Lower leg skin (tissue), 4 donors: ENCODE results near the gene PHLDA2. TPM values are rescaled to one million over a fixed set of nuclear protein-coding genes. Genes with fewer than 3 reads are reported as not detected.

Source experiments
- DNase-seq, 2 donors: peaks; one replicate each; pipeline ENCODE4 v3.0.0-alpha.2; 2019; ENCODE audit warnings: low spot score in 2 of 2
- H3K4me3 ChIP-seq: fragments of 200-600 bp; sonication (generic); 2 replicates; pipeline ENCODE4 v1.5.1; 2017; ENCODE audit warnings: mild to moderate bottlenecking, low read depth; ENCODE audit not compliant: poor library complexity, severe bottlenecking
- POLR2A ChIP-seq, 2 donors: fragments of 450-650 bp; IDR thresholded peaks; one replicate each; pipeline ENCODE4 v1.6.1; 2016 to 2017; ENCODE audit warnings: antibody characterized with exemption in 2 of 2, mild to moderate bottlenecking in 1 of 2, moderate library complexity in 1 of 2
- WGBS, 2 donors: methylation state at CpG; one replicate each; pipeline ENCODE4 v1.1.5; 2018; 5-methylcytosine and 5-hydroxymethylcytosine counted together
- intact Hi-C: fragments of 100-400 bp; cut with DNase I; formaldehyde crosslinking; loops from one replicate; pipeline ENCODE4 v1.15.0; 2023; ENCODE audit warnings: low total_unique reads
- total RNA-seq, 4 donors: library from RNA; depleted of rRNA; stranded (reverse); fragments of >200 nt; gene quantifications; one replicate each; pipeline ENCODE4 v1.1.0, GENCODE V29; 2016
- TF ChIP-seq, protein P1 (sequence below), 3 donors: fragments of 450-650 bp; IDR thresholded peaks; one replicate each; pipeline ENCODE4 v1.5.1; 2016; ENCODE audit warnings: antibody characterized with exemption in 3 of 3, mild to moderate bottlenecking in 3 of 3, moderate library complexity in 2 of 3

Gene PHLDA2
- total RNA-seq, 4 donors from 2014 or later: 5.1 to 16.0 (median 7.4) TPM

DNA sequence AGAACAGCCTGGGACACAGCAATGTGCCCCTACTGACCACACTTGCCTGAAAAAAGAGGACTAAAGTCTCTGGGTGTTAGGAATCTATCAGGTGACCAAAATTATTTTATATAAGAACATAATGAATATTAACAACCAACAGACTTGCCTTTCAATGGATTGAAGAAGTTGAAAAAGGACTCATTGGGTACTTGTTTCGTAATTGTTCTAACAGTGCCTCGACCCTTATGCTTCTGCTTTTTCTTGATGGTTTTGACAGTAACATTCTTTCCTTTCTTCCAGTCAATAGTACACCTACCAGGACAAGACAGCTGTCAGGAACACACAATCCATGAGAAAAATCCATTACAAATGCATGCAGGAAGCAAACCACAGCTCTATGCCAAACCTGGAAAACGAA lies 29.0 kb upstream of the PHLDA2 start:
- TF ChIP-seq, protein P1, sequence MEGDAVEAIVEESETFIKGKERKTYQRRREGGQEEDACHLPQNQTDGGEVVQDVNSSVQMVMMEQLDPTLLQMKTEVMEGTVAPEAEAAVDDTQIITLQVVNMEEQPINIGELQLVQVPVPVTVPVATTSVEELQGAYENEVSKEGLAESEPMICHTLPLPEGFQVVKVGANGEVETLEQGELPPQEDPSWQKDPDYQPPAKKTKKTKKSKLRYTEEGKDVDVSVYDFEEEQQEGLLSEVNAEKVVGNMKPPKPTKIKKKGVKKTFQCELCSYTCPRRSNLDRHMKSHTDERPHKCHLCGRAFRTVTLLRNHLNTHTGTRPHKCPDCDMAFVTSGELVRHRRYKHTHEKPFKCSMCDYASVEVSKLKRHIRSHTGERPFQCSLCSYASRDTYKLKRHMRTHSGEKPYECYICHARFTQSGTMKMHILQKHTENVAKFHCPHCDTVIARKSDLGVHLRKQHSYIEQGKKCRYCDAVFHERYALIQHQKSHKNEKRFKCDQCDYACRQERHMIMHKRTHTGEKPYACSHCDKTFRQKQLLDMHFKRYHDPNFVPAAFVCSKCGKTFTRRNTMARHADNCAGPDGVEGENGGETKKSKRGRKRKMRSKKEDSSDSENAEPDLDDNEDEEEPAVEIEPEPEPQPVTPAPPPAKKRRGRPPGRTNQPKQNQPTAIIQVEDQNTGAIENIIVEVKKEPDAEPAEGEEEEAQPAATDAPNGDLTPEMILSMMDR (IDR thresholded peaks at IDR 0.05): no peak
- TF ChIP-seq POLR2A (IDR thresholded peaks at IDR 0.05): no peak
- intact Hi-C loops: loop anchor here (10.0 kb wide), 1 partner anchor 57 kb away; no protein-coding TSS in a partner anchor
- DNase-seq: no peak
- H3K4me3 ChIP-seq: no peak overlapping the region
- WGBS, 2 donors: 75 to 80% methylated on average over 3 of the region's 3 CpGs

DNA sequence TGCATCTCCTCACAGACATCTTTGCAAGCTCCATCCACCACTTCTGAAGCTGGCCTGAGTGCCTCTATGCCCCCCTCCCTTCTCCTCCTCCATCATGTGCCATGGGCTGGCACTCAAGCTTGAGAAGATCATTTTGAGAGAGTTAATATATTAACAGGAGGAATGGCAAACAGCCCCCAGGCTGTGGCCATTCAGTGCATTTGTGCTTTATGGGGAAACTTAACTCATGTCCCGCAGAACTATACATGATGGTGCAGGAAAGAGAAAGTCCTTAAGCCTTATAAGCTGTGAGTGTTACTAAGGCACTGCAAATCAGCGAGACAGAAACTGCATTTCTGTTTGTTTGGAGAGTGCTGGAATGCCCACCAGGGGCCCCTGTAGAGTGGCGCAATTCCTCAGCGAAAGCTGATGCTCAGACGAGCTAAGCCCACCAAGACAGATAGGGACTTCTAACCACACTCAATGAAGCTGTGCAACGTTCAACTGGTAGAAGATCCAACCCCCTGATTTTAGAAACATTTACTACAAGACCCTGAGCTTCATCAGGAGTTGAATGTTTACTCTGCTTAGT lies 26.8 kb upstream of the PHLDA2 start:
- TF ChIP-seq, protein P1 (IDR thresholded peaks at IDR 0.05): no peak
- no peak for TF ChIP-seq POLR2A (IDR thresholded peaks at IDR 0.05)
- H3K4me3 ChIP-seq: no peak overlapping the region
- 88 to 90% methylated on average over 6 of the region's 6 CpGs for WGBS, 2 donors
- intact Hi-C loops: loop anchor here (10.0 kb wide), 1 partner anchor 59 kb away; no protein-coding TSS in a partner anchor
- DNase-seq: no peak

DNA sequence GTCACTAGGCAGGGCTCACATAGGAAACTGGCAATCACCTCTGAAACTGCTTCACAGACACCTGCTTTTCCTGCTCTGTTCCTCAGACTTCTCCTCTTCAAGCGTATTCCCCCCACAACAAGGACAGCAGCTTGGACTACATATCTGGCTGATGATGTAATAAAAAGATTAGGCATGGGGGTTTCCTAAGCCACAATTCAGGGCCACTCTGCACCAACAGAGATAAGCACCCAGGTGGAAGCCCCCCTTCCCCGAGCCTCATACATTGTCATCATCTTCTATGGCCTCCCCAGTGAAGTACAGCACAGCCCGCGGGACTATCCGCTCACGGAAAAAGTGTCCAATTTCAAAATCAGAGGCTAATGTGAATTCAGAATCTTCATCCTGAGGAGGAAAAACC lies 25.0 kb upstream of the PHLDA2 start:
- 91 to 93% methylated on average over 6 of the region's 6 CpGs for WGBS, 2 donors
- DNase-seq: no peak
- TF ChIP-seq, protein P1 (IDR thresholded peaks at IDR 0.05): no peak
- no peak for TF ChIP-seq POLR2A (IDR thresholded peaks at IDR 0.05)
- H3K4me3 ChIP-seq: no peak overlapping the region
- intact Hi-C loops: loop anchor here (10.0 kb wide), 1 partner anchor 61 kb away; no protein-coding TSS in a partner anchor

DNA sequence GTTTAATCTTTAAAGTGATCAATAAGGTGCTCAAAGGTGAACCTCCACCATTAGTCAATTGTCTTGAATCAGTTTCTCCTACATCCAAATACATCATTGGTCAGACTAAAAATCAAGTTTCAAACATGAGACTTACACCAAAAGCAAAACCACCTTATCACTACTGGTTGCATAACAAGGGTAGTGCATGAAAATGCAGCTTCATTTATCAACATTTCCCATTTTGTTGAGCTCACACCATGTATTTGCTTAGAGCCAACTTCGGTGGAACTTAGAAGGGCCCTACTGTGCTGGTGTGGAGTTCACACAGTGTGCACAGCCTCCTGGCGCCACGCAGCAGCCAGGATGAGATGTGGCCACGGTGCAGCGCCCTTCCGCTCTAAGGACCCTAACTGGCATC lies 23.1 kb upstream of the PHLDA2 start:
- intact Hi-C loops: loop anchor here (10.0 kb wide), 1 partner anchor 63 kb away; no protein-coding TSS in a partner anchor
- H3K4me3 ChIP-seq: no peak overlapping the region
- 71 to 75% methylated on average over 6 of the region's 6 CpGs for WGBS, 2 donors

DNA sequence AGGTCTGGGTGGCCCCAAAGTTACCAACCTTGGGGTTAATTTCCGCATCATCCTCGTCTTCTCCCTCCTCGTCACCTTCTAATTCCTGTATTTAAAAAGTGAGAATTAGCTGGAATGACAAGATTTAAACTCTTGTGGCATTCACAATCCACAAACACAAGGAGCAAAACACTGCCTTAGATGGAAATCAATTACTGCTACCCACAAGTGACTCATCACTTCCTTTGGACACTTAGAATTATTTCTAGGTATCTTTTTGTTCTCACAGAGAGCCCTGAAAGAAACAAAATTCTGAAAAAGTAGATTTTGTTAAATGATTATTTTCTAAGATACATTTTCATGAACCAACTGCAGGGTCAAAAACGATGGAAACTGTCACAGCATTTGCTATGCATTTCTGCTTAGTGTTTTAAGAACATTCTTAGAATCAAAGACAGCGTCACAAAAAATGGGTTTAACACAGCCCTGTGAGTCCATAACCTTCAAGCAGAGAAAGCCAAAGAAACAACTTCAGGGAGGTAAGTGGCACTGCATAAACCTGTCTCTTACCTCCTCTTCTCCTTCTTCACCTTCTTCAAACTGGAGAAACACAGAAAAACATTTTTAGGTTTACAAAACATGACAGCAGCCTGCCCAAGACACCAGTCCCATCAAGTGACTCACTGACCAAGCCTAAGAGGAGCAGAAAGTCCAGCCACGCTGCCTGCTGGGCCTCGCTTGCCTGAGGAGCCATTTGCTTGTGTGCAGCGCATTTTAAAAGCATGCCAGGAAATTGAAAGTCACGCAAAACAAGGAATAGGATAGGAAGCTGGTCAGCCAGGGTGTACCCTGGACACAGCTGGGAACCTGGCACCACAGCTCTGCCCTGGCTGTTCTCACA lies 22.3 kb upstream of the PHLDA2 start:
- no peak overlapping the region for H3K4me3 ChIP-seq
- TF ChIP-seq, protein P1 (IDR thresholded peaks at IDR 0.05): no peak
- no peak for TF ChIP-seq POLR2A (IDR thresholded peaks at IDR 0.05)
- 79 to 84% methylated on average over 9 of the region's 9 CpGs for WGBS, 2 donors
- DNase-seq: no peak
- intact Hi-C loops: loop anchor here (10.0 kb wide), 1 partner anchor 63 kb away; no protein-coding TSS in a partner anchor

More for the DNA sequence above, 23.1 kb upstream of the PHLDA2 start:
- TF ChIP-seq, protein P1 (IDR thresholded peaks at IDR 0.05): no peak
- no peak for TF ChIP-seq POLR2A (IDR thresholded peaks at IDR 0.05)
- DNase-seq: no peak
